Measurements from ENCODE around the gene ZNF627. TPM values are rescaled to one million over a fixed set of nuclear protein-coding genes. Genes with fewer than 3 reads are reported as not detected.

Gene ZNF627
- total RNA-seq, 4 donors from 2014 or later = 0.40 to 10.2 (median 7.0) TPM

GRCh38 chr19:11555246-11555645 is 42.0 kb upstream of the ZNF627 start:
- H3K9me3 ChIP-seq = no peaks in the 10 kb centered on the region
- no peaks in the 10 kb centered on the region for H3K27me3 ChIP-seq
- no peak overlapping the region for H3K27ac ChIP-seq
- no peak for DNase-seq
- peaks cover 0 to 6% (median 0%) of the 10 kb centered on the region in 4 donors for H3K36me3 ChIP-seq
- in situ Hi-C loops (cut with MboI; ENCODE audit: low pct_ligation_motif_present in 1 of 4, low pct_unique_long_range_greater_than_20kb in 1 of 4, low sequenced_read_pairs in 3 of 4) (no loop called here), intact Hi-C loops (cut with DNase I; ENCODE audit: low total_unique reads) (no loop called here)
- H3K4me1 ChIP-seq = peaks cover 6 to 28% (median 21%) of the 10 kb centered on the region in 4 donors
- WGBS, 2 donors (ENCODE audit: low coverage in 1 of 2) = 78% methylated on average over 6 of the region's 6 CpGs; no CpG with 5 or more reads in 1 of the 2 donors
- TF ChIP-seq POLR2AphosphoS5 (IDR thresholded peaks at IDR 0.05) = no peak
- TF ChIP-seq POLR2A (IDR thresholded peaks at IDR 0.05) = no peak
- no peak for TF ChIP-seq CTCF (IDR thresholded peaks at IDR 0.05)
- TF ChIP-seq EP300 (IDR thresholded peaks at IDR 0.05; ENCODE audit: low read depth) = no peak
- no peak overlapping the region for H3K4me3 ChIP-seq

GRCh38 chr19:11556634-11557420 is 40.5 kb upstream of the ZNF627 start:
- Histone ChIP-seq H3K9me3 (no peaks in the 10 kb centered on the region), H3K27ac (no peak overlapping the region), H3K36me3 (peaks cover 0 to 6% (median 0%) of the 10 kb centered on the region in 4 donors), H3K4me1 (peaks cover 6 to 33% (median 22%) of the 10 kb centered on the region in 4 donors), H3K4me3 (no peak overlapping the region), H3K27me3 (no peaks in the 10 kb centered on the region)
- in situ Hi-C loops (cut with MboI; ENCODE audit: low pct_ligation_motif_present in 1 of 4, low pct_unique_long_range_greater_than_20kb in 1 of 4, low sequenced_read_pairs in 3 of 4) (no loop called here), intact Hi-C loops (cut with DNase I; ENCODE audit: low total_unique reads) (no loop called here)
- DNase-seq = no peak
- WGBS, 2 donors (ENCODE audit: low coverage in 1 of 2) = 86% methylated on average over 4 of the region's 4 CpGs; no CpG with 5 or more reads in 1 of the 2 donors
- TF ChIP-seq POLR2A (IDR thresholded peaks at IDR 0.05) (no peak), CTCF (IDR thresholded peaks at IDR 0.05) (no peak), POLR2AphosphoS5 (IDR thresholded peaks at IDR 0.05) (no peak), EP300 (IDR thresholded peaks at IDR 0.05; ENCODE audit: low read depth) (no peak)

GRCh38 chr19:11558881-11559828 is 38.1 kb upstream of the ZNF627 start, which contains the start of gene ELOF1:
Gene ELOF1 (minus strand): TSS chr19:11559230. CDS start chr19:11554347, 4,883 bp downstream.
- Histone ChIP-seq H3K27me3 (no peaks in the 10 kb centered on the region), H3K27ac (peak within 1 kb of the TSS; percentile 83 to 90 (median 85)), H3K4me3 (peak within 1 kb of the TSS; percentile 51 to 83 (median 78)), H3K36me3 (no peaks in the 10 kb centered on the region), H3K9me3 (no peaks in the 10 kb centered on the region), H3K4me1 (peaks cover 6 to 33% (median 22%) of the 10 kb centered on the region in 4 donors)
- DNase-seq = peak; percentile 98
- TF ChIP-seq POLR2A (IDR thresholded peaks at IDR 0.05) (peak; percentile 84), EP300 (IDR thresholded peaks at IDR 0.05; ENCODE audit: low read depth) (no peak), CTCF (IDR thresholded peaks at IDR 0.05) (peak in 4 of 5 experiments; percentile 23 to 41 (median 34)), POLR2AphosphoS5 (IDR thresholded peaks at IDR 0.05) (peak; percentile 90 to 94 (median 93))
- in situ Hi-C loops (cut with MboI; ENCODE audit: low pct_ligation_motif_present in 1 of 4, low pct_unique_long_range_greater_than_20kb in 1 of 4, low sequenced_read_pairs in 3 of 4) (no loop called here), intact Hi-C loops (cut with DNase I; ENCODE audit: low total_unique reads) (no loop called here)
- WGBS, 2 donors (ENCODE audit: low coverage in 1 of 2) = 1 to 5% methylated on average over 8 to 55 of the region's 57 CpGs
